PC-9 (cell line): ENCODE results near the gene TBC1D2B. TPM values are rescaled to one million over a fixed set of nuclear protein-coding genes. Genes with fewer than 3 reads are reported as not detected.
"Not testable (repeated sequence)": the region's sequence is repeated elsewhere in the genome, so short reads cannot be mapped to it uniquely, and the experiment has no call there.

ENCODE experiments used
- BruUV-seq: library from RNA; stranded (reverse); fragments of 400-500 nt; replicated peaks from 2 replicates; lab custom pipeline; 2021; lab: Mats Ljungman, UMichigan
- CTCF ChIA-PET: fragments of 300-600 bp; sonication (Branson Sonifier 250); formaldehyde crosslinking; loops from one replicate; lab custom pipeline; 2022; ENCODE audit warnings: antibody characterized with exemption; lab: Charles Lee
- POLR2A ChIA-PET: fragments of 300-600 bp; sonication (Branson Sonifier 250); formaldehyde crosslinking; loops from one replicate; lab custom pipeline; 2022; ENCODE audit warnings: antibody characterized with exemption; ENCODE audit not compliant: unreplicated experiment; lab: Charles Lee
- DNase-seq, 2 experiments: peaks; one replicate each; pipeline versions ENCODE4 v3.0.0 to v3.0.0-alpha.2; 2015 to 2022; ENCODE audit warnings: mixed read lengths in 1 of 2
- H2AFZ ChIP-seq: fragments of 200-600 bp; sonication (generic); 2 replicates; pipeline ENCODE4 v1.8.1; 2017; ENCODE audit warnings: antibody characterized with exemption
- H3F3A ChIP-seq: fragments of 200-600 bp; sonication (generic); 2 replicates; pipeline ENCODE4 v1.8.1; 2017; ENCODE audit warnings: antibody characterized with exemption, mild to moderate bottlenecking, low read depth; ENCODE audit not compliant: insufficient read depth
- H3K27ac ChIP-seq: fragments of 200-600 bp; sonication (generic); 2 replicates; pipeline ENCODE4 v1.6.1; 2016; ENCODE audit warnings: mixed run types
- H3K27me3 ChIP-seq: fragments of 200-600 bp; sonication (generic); 2 replicates; pipeline ENCODE4 v1.6.1; 2016; ENCODE audit warnings: low read depth, mixed run types; ENCODE audit not compliant: insufficient read depth
- H3K36me3 ChIP-seq: fragments of 200-600 bp; sonication (generic); 2 replicates; pipeline ENCODE4 v1.6.1; 2016; ENCODE audit warnings: low read depth, mixed run types
- H3K4me1 ChIP-seq: fragments of 200-600 bp; sonication (generic); replicated peaks from 2 replicates; pipeline ENCODE4 v1.6.1; 2016; ENCODE audit warnings: mixed run types; ENCODE audit not compliant: insufficient read depth
- H3K4me2 ChIP-seq: fragments of 200-600 bp; sonication (generic); 2 replicates; pipeline ENCODE4 v1.6.1; 2017; ENCODE audit warnings: mixed run types
- H3K4me3 ChIP-seq: fragments of 200-600 bp; sonication (generic); 2 replicates; pipeline ENCODE4 v1.6.1; 2016; ENCODE audit warnings: mixed run types
- H3K79me2 ChIP-seq: fragments of 200-600 bp; sonication (generic); 2 replicates; pipeline ENCODE4 v1.6.1; 2017; ENCODE audit warnings: low read depth, mixed run types
- H3K9me2 ChIP-seq: fragments of 200-600 bp; sonication (generic); 2 replicates; pipeline ENCODE4 v1.8.1; 2017; ENCODE audit warnings: mild to moderate bottlenecking; ENCODE audit not compliant: insufficient read depth
- H3K9me3 ChIP-seq: fragments of 200-600 bp; sonication (generic); 2 replicates; pipeline ENCODE4 v1.8.1; 2016; ENCODE audit warnings: low read depth; ENCODE audit not compliant: insufficient read depth
- H4K20me1 ChIP-seq: fragments of 200-600 bp; sonication (generic); 2 replicates; pipeline ENCODE4 v1.8.1; 2017; ENCODE audit not compliant: insufficient read depth
- EZH2 ChIP-seq: fragments of 200-600 bp; sonication (generic); IDR thresholded peaks from 2 replicates; pipeline ENCODE4 v1.8.0; 2017; ENCODE audit warnings: antibody characterized with exemption, low read depth
- intact Hi-C: fragments of 100-400 bp; cut with micrococcal nuclease; formaldehyde crosslinking; loops from one replicate; pipeline ENCODE4 v1.10.0; 2022; ENCODE audit not compliant: unreplicated experiment
- total RNA-seq: library from RNA; stranded (reverse); gene quantifications from 2 replicates; pipeline ENCODE4 v1.2.3, GENCODE V29; 2021
- TF ChIP-seq, protein P1 (sequence below): fragments of 200-600 bp; sonication (generic); conservative IDR thresholded peaks from 2 replicates; pipeline ENCODE4 v1.6.1; 2017; ENCODE audit warnings: mixed run types, antibody characterized with exemption, mild to moderate bottlenecking, moderate library complexity

TBC1D2B gene
- total RNA-seq, 1 experiment from 2014 or later: 27.7 TPM

DNA sequence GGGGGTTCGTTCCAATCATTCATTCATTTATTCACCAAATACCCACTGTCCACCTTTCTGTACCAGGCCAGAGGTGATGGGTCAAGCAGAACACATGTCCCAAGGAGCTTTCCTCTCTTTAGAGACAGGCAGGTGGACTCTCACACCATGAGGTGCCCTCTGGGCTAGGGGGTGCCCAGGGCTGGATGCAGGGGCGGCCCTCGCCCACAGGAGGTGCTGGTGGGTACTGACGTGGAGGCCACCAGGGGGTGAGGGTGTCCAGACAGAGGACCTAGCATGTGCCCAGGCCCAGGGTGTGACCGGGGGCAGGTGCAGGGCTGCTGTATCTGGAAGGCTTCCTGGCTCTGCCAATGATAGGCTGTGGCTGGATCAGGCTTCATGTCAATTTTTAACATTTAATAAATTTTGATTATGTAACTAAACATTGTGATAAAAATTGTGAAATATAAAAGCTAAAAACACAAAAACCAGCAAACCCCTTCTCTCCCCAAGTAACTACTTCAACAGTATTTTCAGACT is 124.5 kb downstream of the TBC1D2B start:
- H3K9me2 ChIP-seq, H3K9me3 ChIP-seq, H2AFZ ChIP-seq, H4K20me1 ChIP-seq, POLR2A ChIA-PET, H3F3A ChIP-seq, H3K79me2 ChIP-seq, H3K27me3 ChIP-seq, H3K36me3 ChIP-seq, H3K4me1 ChIP-seq, DNase-seq, H3K27ac ChIP-seq, H3K4me3 ChIP-seq, CTCF ChIA-PET, H3K4me2 ChIP-seq, intact Hi-C loops, BruUV-seq: not testable (repeated sequence)

- CTCF ChIA-PET: not testable (repeated sequence)
These were observed 126.3 kb downstream of the TBC1D2B start for GRCh38 chr15:77951105-77951786.

DNA sequence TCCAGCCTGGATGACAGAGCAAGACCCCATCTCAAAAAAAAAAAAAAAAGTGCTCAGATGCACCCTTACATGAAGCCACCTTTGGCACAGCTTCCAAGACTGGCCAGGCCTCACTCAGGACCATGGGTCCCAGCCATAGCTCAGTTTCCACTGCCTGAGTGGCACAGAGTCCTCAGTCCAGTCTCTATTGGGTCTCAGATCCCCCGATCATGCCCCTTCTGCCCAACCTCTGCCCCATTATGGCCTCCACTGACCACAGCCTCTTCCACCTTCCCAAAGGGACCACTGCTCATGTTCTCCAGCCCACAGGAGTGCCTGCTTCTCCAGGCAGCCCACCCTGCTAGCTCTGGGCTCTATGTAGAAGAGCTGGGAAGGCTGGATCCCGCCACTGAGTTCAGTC is 127.0 kb downstream of the TBC1D2B start:
- H3K79me2 ChIP-seq, DNase-seq, H3K36me3 ChIP-seq, H4K20me1 ChIP-seq, H3K27ac ChIP-seq, H3K27me3 ChIP-seq, POLR2A ChIA-PET, H3K9me3 ChIP-seq, H3K4me2 ChIP-seq, CTCF ChIA-PET, H3F3A ChIP-seq, H3K4me3 ChIP-seq, intact Hi-C loops, H3K9me2 ChIP-seq, H2AFZ ChIP-seq, BruUV-seq, H3K4me1 ChIP-seq: not testable (repeated sequence)

More at GRCh38 chr15:77951105-77951786, 126.3 kb downstream of the TBC1D2B start:
- H3K27me3 ChIP-seq, H3K36me3 ChIP-seq, H3F3A ChIP-seq, DNase-seq, H3K9me3 ChIP-seq, intact Hi-C loops, H3K79me2 ChIP-seq, H3K9me2 ChIP-seq, H3K4me3 ChIP-seq, H2AFZ ChIP-seq, H4K20me1 ChIP-seq, BruUV-seq, H3K4me1 ChIP-seq, H3K4me2 ChIP-seq, H3K27ac ChIP-seq, POLR2A ChIA-PET: not testable (repeated sequence)

GRCh38 chr15:77945566-77945965 is 131.9 kb downstream of the TBC1D2B start:
- H3K4me2 ChIP-seq: no peak overlapping the region
- ChIA-PET POLR2A (no interaction called here), CTCF (interaction anchor here (0.6 kb wide), 2 partner anchors 16 to 69 kb away, joined by 3 to 5 read pairs; no protein-coding TSS in a partner anchor)
- H3K4me3 ChIP-seq: no peak overlapping the region
- H4K20me1 ChIP-seq: no peaks in the 10 kb centered on the region
- H3K27me3 ChIP-seq: peaks cover 19% of the 10 kb centered on the region; the same call in 1 of the 2 replicates
- H3K79me2 ChIP-seq: no peaks in the 10 kb centered on the region
- H3K36me3 ChIP-seq: no peaks in the 10 kb centered on the region
- no peaks in the 10 kb centered on the region for H3K4me1 ChIP-seq
- DNase-seq: no peak
- TF ChIP-seq, protein P1, sequence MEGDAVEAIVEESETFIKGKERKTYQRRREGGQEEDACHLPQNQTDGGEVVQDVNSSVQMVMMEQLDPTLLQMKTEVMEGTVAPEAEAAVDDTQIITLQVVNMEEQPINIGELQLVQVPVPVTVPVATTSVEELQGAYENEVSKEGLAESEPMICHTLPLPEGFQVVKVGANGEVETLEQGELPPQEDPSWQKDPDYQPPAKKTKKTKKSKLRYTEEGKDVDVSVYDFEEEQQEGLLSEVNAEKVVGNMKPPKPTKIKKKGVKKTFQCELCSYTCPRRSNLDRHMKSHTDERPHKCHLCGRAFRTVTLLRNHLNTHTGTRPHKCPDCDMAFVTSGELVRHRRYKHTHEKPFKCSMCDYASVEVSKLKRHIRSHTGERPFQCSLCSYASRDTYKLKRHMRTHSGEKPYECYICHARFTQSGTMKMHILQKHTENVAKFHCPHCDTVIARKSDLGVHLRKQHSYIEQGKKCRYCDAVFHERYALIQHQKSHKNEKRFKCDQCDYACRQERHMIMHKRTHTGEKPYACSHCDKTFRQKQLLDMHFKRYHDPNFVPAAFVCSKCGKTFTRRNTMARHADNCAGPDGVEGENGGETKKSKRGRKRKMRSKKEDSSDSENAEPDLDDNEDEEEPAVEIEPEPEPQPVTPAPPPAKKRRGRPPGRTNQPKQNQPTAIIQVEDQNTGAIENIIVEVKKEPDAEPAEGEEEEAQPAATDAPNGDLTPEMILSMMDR: no peak
- no peak for TF ChIP-seq EZH2
- intact Hi-C loops: no loop called here
- H3K9me3 ChIP-seq: no peaks in the 10 kb centered on the region
- no TSS peak for BruUV-seq
- no peaks in the 10 kb centered on the region for H3K9me2 ChIP-seq
- H2AFZ ChIP-seq: no peak overlapping the region
- no peaks in the 10 kb centered on the region for H3F3A ChIP-seq
- H3K27ac ChIP-seq: no peak overlapping the region

Other genes starting within 250 kb of the TBC1D2B start
- gene SH2D7, start 14.8 kb upstream of the TBC1D2B start, total RNA-seq: not detected in 2 replicates
- 5.6 and 5.8 TPM in 2 replicates for gene CIB2, start 53.7 kb upstream of the TBC1D2B start, total RNA-seq
- 64.8 and 67.8 TPM in 2 replicates for gene IDH3A, start 71.7 kb upstream of the TBC1D2B start, total RNA-seq
- gene ACSBG1, start 156.9 kb upstream of the TBC1D2B start, total RNA-seq: 0.48 and 1.2 TPM in 2 replicates
- 0.33 and 0.35 TPM in 2 replicates for gene DNAJA4, start 186.9 kb upstream of the TBC1D2B start, total RNA-seq
- gene SKIC8, start 221.9 kb upstream of the TBC1D2B start, total RNA-seq: 44.5 and 47.7 TPM in 2 replicates